Skeletal muscle cell (primary cell): ENCODE results near the gene OTOP3.

ENCODE experiments used
- DNase-seq: peaks from one replicate; pipeline ENCODE4 v3.0.0-alpha.2; 2010; ENCODE audit warnings: low read depth
- H3K4me3 ChIP-seq: 2 replicates; pipeline ENCODE4 v1.5.1; 2011; ENCODE audit warnings: low read depth, mild to moderate bottlenecking, control low read depth, low read length, moderate library complexity

Gene OTOP3

GRCh38 chr17:74937064-74938051, 1.7 kb downstream of the OTOP3 start:
- H3K4me3 ChIP-seq: no peak overlapping the region
- no peak for DNase-seq

GRCh38 chr17:74938194-74938950, 2.7 kb downstream of the OTOP3 start:
- no peak for DNase-seq
- no peak overlapping the region for H3K4me3 ChIP-seq

- no peak for DNase-seq
- no peak overlapping the region for H3K4me3 ChIP-seq
Observed at GRCh38 chr17:74939534-74939933, 3.8 kb downstream of the OTOP3 start.

GRCh38 chr17:74941128-74941725, 5.5 kb downstream of the OTOP3 start:
- no peak for DNase-seq
- no peak overlapping the region for H3K4me3 ChIP-seq

GRCh38 chr17:74943808-74944522, 8.3 kb downstream of the OTOP3 start:
- no peak for DNase-seq
- no peak overlapping the region for H3K4me3 ChIP-seq

GRCh38 chr17:74945543-74945942, 9.8 kb downstream of the OTOP3 start:
- no peak for DNase-seq
- H3K4me3 ChIP-seq: no peak overlapping the region

- DNase-seq: no peak
- no peak overlapping the region for H3K4me3 ChIP-seq
Observed at GRCh38 chr17:74946641-74947040, 10.9 kb downstream of the OTOP3 start.

GRCh38 chr17:74947041-74947754, 11.5 kb downstream of the OTOP3 start:
- DNase-seq: no peak
- no peak overlapping the region for H3K4me3 ChIP-seq

- DNase-seq: no peak
- no peak overlapping the region for H3K4me3 ChIP-seq
Observed at GRCh38 chr17:74949455-74950115, 13.9 kb downstream of the OTOP3 start.

- DNase-seq: no peak
- no peak overlapping the region for H3K4me3 ChIP-seq
Observed at GRCh38 chr17:74950207-74950606, 14.5 kb downstream of the OTOP3 start.

- no peak overlapping the region for H3K4me3 ChIP-seq
- DNase-seq: no peak
Observed at GRCh38 chr17:74951065-74951464, 15.4 kb downstream of the OTOP3 start.

- DNase-seq: no peak
- no peak overlapping the region for H3K4me3 ChIP-seq
Observed at GRCh38 chr17:74951680-74952421, 16.2 kb downstream of the OTOP3 start.

GRCh38 chr17:74952431-74953133, 16.9 kb downstream of the OTOP3 start:
- no peak overlapping the region for H3K4me3 ChIP-seq
- DNase-seq: no peak

- DNase-seq: no peak
- H3K4me3 ChIP-seq: no peak overlapping the region
Observed at GRCh38 chr17:74953134-74953687, 17.5 kb downstream of the OTOP3 start.

- no peak for DNase-seq
- H3K4me3 ChIP-seq: no peak overlapping the region
Observed at GRCh38 chr17:74954115-74954514, 18.4 kb downstream of the OTOP3 start.

- no peak for DNase-seq
Observed at GRCh38 chr17:74954665-74955421, 19.1 kb downstream of the OTOP3 start.

More at GRCh38 chr17:74954665-74955421, 19.1 kb downstream of the OTOP3 start:
- H3K4me3 ChIP-seq: no peak overlapping the region
